ENCODE measurements around the gene LZTS2.

The LZTS2 gene

GRCh38 chr10:101018600-101019439, 19.2 kb downstream of the LZTS2 start:
- TF ChIP-seq CTCF (IDR thresholded peaks at IDR 0.05; ENCODE audit: low read depth, low read length): peak; percentile 75
- no peak overlapping the region for H3K4me3 ChIP-seq (ENCODE audit: low read depth, low read length)

- no peak for TF ChIP-seq CTCF (IDR thresholded peaks at IDR 0.05; ENCODE audit: low read depth, low read length)
- H3K4me3 ChIP-seq (ENCODE audit: low read depth, low read length): no peak overlapping the region
Measured at GRCh38 chr10:101019440-101019703, 19.8 kb downstream of the LZTS2 start.

GRCh38 chr10:101020427-101021075, 20.9 kb downstream of the LZTS2 start:
- no peak overlapping the region for H3K4me3 ChIP-seq (ENCODE audit: low read depth, low read length)

GRCh38 chr10:101021239-101021638, 21.6 kb downstream of the LZTS2 start:
- no peak for TF ChIP-seq CTCF (IDR thresholded peaks at IDR 0.05; ENCODE audit: low read depth, low read length)

More at GRCh38 chr10:101020427-101021075, 20.9 kb downstream of the LZTS2 start:
- TF ChIP-seq CTCF (IDR thresholded peaks at IDR 0.05; ENCODE audit: low read depth, low read length): no peak

GRCh38 chr10:101021692-101022251, 22.2 kb downstream of the LZTS2 start:
- TF ChIP-seq CTCF (IDR thresholded peaks at IDR 0.05; ENCODE audit: low read depth, low read length): no peak

More at GRCh38 chr10:101021239-101021638, 21.6 kb downstream of the LZTS2 start:
- no peak overlapping the region for H3K4me3 ChIP-seq (ENCODE audit: low read depth, low read length)

GRCh38 chr10:101022967-101023705, 23.5 kb downstream of the LZTS2 start:
- no peak for TF ChIP-seq CTCF (IDR thresholded peaks at IDR 0.05; ENCODE audit: low read depth, low read length)
- no peak overlapping the region for H3K4me3 ChIP-seq (ENCODE audit: low read depth, low read length)

More at GRCh38 chr10:101021692-101022251, 22.2 kb downstream of the LZTS2 start:
- H3K4me3 ChIP-seq (ENCODE audit: low read depth, low read length): no peak overlapping the region
